CD14-positive monocyte (primary cell): ENCODE measurements around the gene IRF7. TPM values are rescaled to one million over a fixed set of nuclear protein-coding genes. Genes with fewer than 3 reads are reported as not detected.

Experiments
- DNase-seq, 3 donors: peaks; one replicate each; pipeline ENCODE4 v3.0.0-alpha.2; 2011 to 2022
- H2AFZ ChIP-seq: 2 replicates; pipeline ENCODE4 v1.6.0; 2012; ENCODE audit warnings: mild to moderate bottlenecking, low read depth, low read length, inconsistent platforms; ENCODE audit not compliant: insufficient read depth, poor library complexity, severe bottlenecking
- H3K27ac ChIP-seq, 2 donors: 1 replicate in 1 of 2; 2 replicates in 1 of 2; pipeline ENCODE4 v1.5.1; 2012 to 2013; ENCODE audit warnings: low read length in 2 of 2, control low read depth in 1 of 2, inconsistent platforms in 1 of 2, low read depth in 1 of 2, mild to moderate bottlenecking in 1 of 2
- H3K27me3 ChIP-seq, 2 donors: one replicate each; pipeline versions ENCODE4 v1.6.0 to v1.6.1; 2011 to 2013; ENCODE audit warnings: low read length in 2 of 2; ENCODE audit not compliant: control insufficient read depth in 2 of 2, insufficient read depth in 2 of 2
- H3K36me3 ChIP-seq, 2 donors: replicated peaks in 1 of 2; 1 replicate in 1 of 2; 2 replicates in 1 of 2; pipeline versions ENCODE4 v1.5.1 to v1.6.1; 2012 to 2013; ENCODE audit warnings: low read length in 2 of 2, control low read depth in 1 of 2, inconsistent platforms in 1 of 2, mild to moderate bottlenecking in 1 of 2; ENCODE audit not compliant: insufficient read depth in 2 of 2, control insufficient read depth in 1 of 2
- H3K4me1 ChIP-seq, 2 donors: 1 replicate in 1 of 2; 2 replicates in 1 of 2; pipeline versions ENCODE4 v1.5.1 to v1.6.1; 2012 to 2013; ENCODE audit warnings: low read length in 2 of 2, control low read depth in 1 of 2, inconsistent platforms in 1 of 2, mild to moderate bottlenecking in 1 of 2, moderate library complexity in 1 of 2; ENCODE audit not compliant: insufficient read depth in 2 of 2, control insufficient read depth in 1 of 2
- H3K4me2 ChIP-seq: replicated peaks from 2 replicates; pipeline ENCODE3; 2012; ENCODE audit warnings: low read length, moderate library complexity, mild to moderate bottlenecking; ENCODE audit not compliant: poor library complexity, severe bottlenecking; ENCODE audit errors: extremely low read depth
- H3K4me3 ChIP-seq, 3 experiments: fragments of 200-600 bp in 1 of 3; sonication (generic) in 1 of 3; replicated peaks in 1 of 3; 1 replicate in 2 of 3; 2 replicates in 1 of 3; pipeline ENCODE4 v1.5.1; 2011 to 2013; ENCODE audit warnings: low read length in 3 of 3, mild to moderate bottlenecking in 3 of 3, control low read depth in 2 of 3, low read depth in 2 of 3, inconsistent platforms in 1 of 3, moderate library complexity in 1 of 3
- H3K79me2 ChIP-seq: 2 replicates; pipeline ENCODE4 v1.6.0; 2012; ENCODE audit warnings: mild to moderate bottlenecking, control low read depth, inconsistent platforms, low read length, moderate library complexity; ENCODE audit not compliant: insufficient read depth
- H3K9ac ChIP-seq: 2 replicates; pipeline ENCODE4 v1.6.0; 2017; ENCODE audit warnings: low read length, mild to moderate bottlenecking; ENCODE audit not compliant: insufficient read depth, poor library complexity, severe bottlenecking
- H3K9me3 ChIP-seq, 2 donors: replicated peaks in 1 of 2; 1 replicate in 1 of 2; 2 replicates in 1 of 2; pipeline versions ENCODE4 v1.5.1 to v1.6.1; 2012 to 2013; ENCODE audit warnings: low read length in 2 of 2, control low read depth in 1 of 2; ENCODE audit not compliant: control insufficient read depth in 1 of 2, insufficient read depth in 1 of 2
- H4K20me1 ChIP-seq: 2 replicates; pipeline ENCODE4 v1.6.0; 2012; ENCODE audit warnings: mild to moderate bottlenecking, low read length, control low read depth, moderate library complexity; ENCODE audit not compliant: insufficient read depth
- H3K27ac Mint-ChIP-seq, 7 donors: one replicate each; pipeline ENCODE4 v1.8.0; 2020; ENCODE audit warnings: mild to moderate bottlenecking in 7 of 7, mixed read lengths in 7 of 7, moderate library complexity in 6 of 7, inconsistent platforms in 2 of 7
- H3K27me3 Mint-ChIP-seq, 3 donors: one replicate each; pipeline ENCODE4 v1.8.0; 2021 to 2022; ENCODE audit warnings: low read depth in 3 of 3, mild to moderate bottlenecking in 3 of 3, mixed read lengths in 3 of 3, moderate library complexity in 3 of 3, inconsistent platforms in 1 of 3
- H3K36me3 Mint-ChIP-seq, 2 donors: one replicate each; pipeline ENCODE4 v1.8.0; 2020; ENCODE audit warnings: mixed read lengths in 2 of 2, inconsistent platforms in 1 of 2, mild to moderate bottlenecking in 1 of 2
- H3K4me1 Mint-ChIP-seq: one replicate; pipeline ENCODE4 v1.8.0; 2020; ENCODE audit warnings: mild to moderate bottlenecking, mixed read lengths
- H3K4me3 Mint-ChIP-seq, 2 donors: one replicate each; pipeline ENCODE4 v1.8.0; 2020; ENCODE audit warnings: mild to moderate bottlenecking in 2 of 2, mixed read lengths in 2 of 2, moderate library complexity in 1 of 2
- H3K9me3 Mint-ChIP-seq, 7 donors: one replicate each; pipeline ENCODE4 v1.8.0; 2020 to 2022; ENCODE audit warnings: mixed read lengths in 7 of 7, mild to moderate bottlenecking in 6 of 7, moderate library complexity in 6 of 7, inconsistent platforms in 2 of 7
- WGBS: methylation state at CpG from one replicate; pipeline ENCODE4 v1.1.5; 2013; ENCODE audit warnings: missing lambda C conversion rate; ENCODE audit not compliant: insufficient coverage; 5-methylcytosine and 5-hydroxymethylcytosine counted together
- intact Hi-C, 2 donors: fragments of 100-400 bp; cut with micrococcal nuclease; formaldehyde crosslinking; loops; one replicate each; pipeline versions ENCODE4 v1.15.0 to v1.15.1; 2023
- polyA plus RNA-seq, 3 donors: library from polyadenylated mRNA; depleted of rRNA in 1 of 3; unstranded in 2 of 3; stranded (reverse) in 1 of 3; fragments of 300-500 nt in 2 of 3; fragments of >200 nt in 1 of 3; fragmentation: Illumina TruSeq in 2 of 3; gene quantifications; 1 replicate in 2 of 3; 2 replicates in 1 of 3; pipeline ENCODE4 v1.2.3, GENCODE V29; 2012 to 2021
- TF ChIP-seq, protein P1 (sequence below): fragments of 200-600 bp; IDR thresholded peaks from one replicate; pipeline ENCODE4 v1.8.0; 2022; ENCODE audit warnings: antibody characterized with exemption, mild to moderate bottlenecking

IRF7 gene
- polyA plus RNA-seq, 3 donors, result 38.6 to 125 (median 42.9) TPM

DNA sequence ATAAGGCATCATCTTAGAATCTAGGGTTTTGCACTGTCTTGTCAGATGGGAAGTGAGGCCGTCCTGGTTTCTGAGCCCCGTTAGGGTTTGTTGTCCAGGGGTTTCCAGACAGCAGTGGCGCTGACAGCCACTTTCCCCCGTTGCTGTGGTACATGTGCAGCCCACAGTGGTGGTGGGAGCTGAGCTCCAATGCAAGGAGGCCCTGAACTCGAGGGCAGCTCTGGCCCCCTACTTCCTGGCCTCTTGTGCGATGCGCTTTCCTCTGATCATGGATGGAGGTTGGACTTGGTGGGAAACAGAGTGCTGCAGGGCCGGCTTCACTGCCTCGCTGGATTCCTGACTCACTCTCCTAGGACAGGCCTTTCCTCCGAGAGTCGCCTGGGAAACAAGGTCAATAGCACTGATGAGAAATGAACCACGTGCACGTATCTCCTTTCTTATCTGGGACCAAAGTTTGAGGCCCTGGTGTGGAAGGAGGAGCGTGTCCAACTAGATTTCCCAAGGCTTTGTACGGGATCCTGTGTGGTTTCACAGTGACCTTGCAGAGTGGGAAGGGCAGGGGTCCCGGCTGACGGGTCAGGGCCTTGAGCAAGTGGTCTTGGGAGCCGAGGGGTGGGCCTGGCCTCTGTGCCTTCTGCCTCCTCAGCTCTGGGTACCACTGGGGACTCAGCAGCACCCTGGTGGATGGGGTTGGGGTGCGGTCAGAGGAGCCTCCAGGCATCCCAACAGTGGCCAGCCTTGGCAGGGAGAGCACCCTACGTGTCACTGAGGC is 35.7 kb downstream of the IRF7 start:
- Histone ChIP-seq H3K36me3 (peaks cover 28 to 29% of the 10 kb centered on the region in 2 donors), H3K27ac (peak overlapping the region in 1 of 2 donors; percentile 11), H3K9ac (no peak overlapping the region), H2AFZ (no peak overlapping the region), H3K4me1 (peaks cover 19 to 35% of the 10 kb centered on the region in 2 donors), H3K27me3 (peaks cover 2 to 5% of the 10 kb centered on the region in 2 donors), H3K4me3 (no peak overlapping the region), H3K9me3 (peaks cover 0 to under 1% of the 10 kb centered on the region in 2 donors), H3K79me2 (peaks cover 75% of the 10 kb centered on the region), H3K4me2 (no peak overlapping the region), H4K20me1 (peaks cover 77% of the 10 kb centered on the region)
- DNase-seq, result no peak
- WGBS, result 91% methylated on average over 16 of the region's 20 CpGs
- peaks cover 2 to 5% (median 3%) of the 10 kb centered on the region in 3 donors for H3K27me3 Mint-ChIP-seq
- H3K4me1 Mint-ChIP-seq, result peaks cover 34% of the 10 kb centered on the region
- peak overlapping the region in 2 of 7 donors; percentile 28 to 82 for H3K27ac Mint-ChIP-seq
- TF ChIP-seq, protein P1, sequence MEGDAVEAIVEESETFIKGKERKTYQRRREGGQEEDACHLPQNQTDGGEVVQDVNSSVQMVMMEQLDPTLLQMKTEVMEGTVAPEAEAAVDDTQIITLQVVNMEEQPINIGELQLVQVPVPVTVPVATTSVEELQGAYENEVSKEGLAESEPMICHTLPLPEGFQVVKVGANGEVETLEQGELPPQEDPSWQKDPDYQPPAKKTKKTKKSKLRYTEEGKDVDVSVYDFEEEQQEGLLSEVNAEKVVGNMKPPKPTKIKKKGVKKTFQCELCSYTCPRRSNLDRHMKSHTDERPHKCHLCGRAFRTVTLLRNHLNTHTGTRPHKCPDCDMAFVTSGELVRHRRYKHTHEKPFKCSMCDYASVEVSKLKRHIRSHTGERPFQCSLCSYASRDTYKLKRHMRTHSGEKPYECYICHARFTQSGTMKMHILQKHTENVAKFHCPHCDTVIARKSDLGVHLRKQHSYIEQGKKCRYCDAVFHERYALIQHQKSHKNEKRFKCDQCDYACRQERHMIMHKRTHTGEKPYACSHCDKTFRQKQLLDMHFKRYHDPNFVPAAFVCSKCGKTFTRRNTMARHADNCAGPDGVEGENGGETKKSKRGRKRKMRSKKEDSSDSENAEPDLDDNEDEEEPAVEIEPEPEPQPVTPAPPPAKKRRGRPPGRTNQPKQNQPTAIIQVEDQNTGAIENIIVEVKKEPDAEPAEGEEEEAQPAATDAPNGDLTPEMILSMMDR, result no peak
- peaks cover 32 to 43% of the 10 kb centered on the region in 2 donors for H3K36me3 Mint-ChIP-seq
- H3K9me3 Mint-ChIP-seq, result peaks cover 0 to 6% (median 1%) of the 10 kb centered on the region in 7 donors
- intact Hi-C loops, result loop anchor here (5.0 kb wide), 2 partner anchors 32 to 73 kb away; partner anchors contain the start of gene RNH1 (in 1 of the 2)
- no peak overlapping the region for H3K4me3 Mint-ChIP-seq

DNA sequence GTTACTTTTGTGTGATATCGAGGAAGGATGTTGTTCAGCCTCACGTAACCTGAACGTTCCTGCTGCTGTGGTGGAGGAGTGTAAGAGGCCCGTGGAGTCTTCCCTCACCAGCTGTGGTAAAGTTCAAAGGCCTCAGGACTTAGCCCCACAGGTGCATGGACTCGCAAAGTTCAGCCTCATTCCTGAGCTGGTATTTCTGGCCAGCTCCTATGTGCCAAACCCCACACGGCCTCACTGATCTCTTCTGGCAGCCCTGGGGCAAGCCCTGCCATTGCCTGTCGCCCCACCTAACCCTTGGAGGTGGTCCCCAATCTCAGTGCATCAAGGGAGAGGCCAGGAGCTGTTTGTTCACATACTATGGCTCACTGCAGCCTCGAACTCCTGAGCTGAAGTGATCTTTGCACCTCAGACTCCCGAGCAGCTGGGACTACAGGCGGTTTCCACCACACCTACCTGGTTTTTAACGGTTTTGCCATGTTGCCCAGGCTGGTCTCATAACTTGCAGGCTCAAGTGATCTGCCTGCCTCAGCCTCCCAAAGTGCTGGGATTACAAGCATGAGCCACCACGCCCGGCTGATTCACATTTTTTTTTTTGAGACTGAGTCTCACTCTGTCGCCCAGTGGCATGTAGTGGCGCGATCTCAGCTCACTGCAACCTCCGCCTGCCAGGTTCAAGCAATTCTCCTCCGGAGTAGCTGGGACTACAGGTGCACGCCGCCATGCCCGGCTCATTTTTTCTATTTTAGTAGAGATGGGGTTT is 37.3 kb downstream of the IRF7 start:
- Mint-ChIP-seq H3K9me3 (peaks cover 0 to 11% (median 3%) of the 10 kb centered on the region in 7 donors), H3K27me3 (peaks cover 14 to 19% (median 14%) of the 10 kb centered on the region in 3 donors), H3K4me3 (no peak overlapping the region), H3K27ac (peak overlapping the region in 3 of 7 donors; percentile 6 to 57 (median 30)), H3K36me3 (peaks cover 28 to 29% of the 10 kb centered on the region in 2 donors), H3K4me1 (peaks cover 37% of the 10 kb centered on the region)
- Histone ChIP-seq H3K9me3 (peaks cover 0 to 3% of the 10 kb centered on the region in 2 donors), H3K9ac (peak overlapping the region; percentile 27), H3K4me1 (peaks cover 22 to 40% of the 10 kb centered on the region in 2 donors), H4K20me1 (peaks cover 62% of the 10 kb centered on the region), H3K4me3 (peak overlapping the region in 1 of 3 experiments; percentile 91), H3K79me2 (peaks cover 65% of the 10 kb centered on the region), H3K27me3 (peaks cover 8 to 18% of the 10 kb centered on the region in 2 donors), H2AFZ (no peak overlapping the region), H3K36me3 (peaks cover 18 to 20% of the 10 kb centered on the region in 2 donors), H3K27ac (peak overlapping the region in 1 of 2 donors; percentile 87), H3K4me2 (peak overlapping the region; percentile 98)
- WGBS, result 88% methylated on average over 18 of the region's 21 CpGs
- intact Hi-C loops, result loop anchor here (5.0 kb wide), 2 partner anchors 34 to 71 kb away; partner anchors contain the start of gene RNH1 (in 1 of the 2)
- TF ChIP-seq, protein P1, result no peak
- no peak for DNase-seq
